RWPE1 (cell line): ENCODE data around the gene PCBD2.
"Not testable (repeated sequence)": the region's sequence is repeated elsewhere in the genome, so short reads cannot be mapped to it uniquely, and the experiment has no call there.

ENCODE experiments used
- CTCF ChIA-PET: fragments of 350-600 bp; sonication (Branson Sonifier 250); formaldehyde crosslinking; extraction: SDS; loops from one replicate; lab custom pipeline; 2021; lab: Yijun Ruan, JAX
- POLR2A ChIA-PET: fragments of 400-600 bp; formaldehyde crosslinking; extraction: SDS; loops from one replicate; lab custom pipeline; 2020; ENCODE audit warnings: antibody characterized with exemption; ENCODE audit not compliant: low non-redundant PET; lab: Yijun Ruan, JAX
- DNase-seq: peaks from one replicate; pipeline ENCODE4 v3.0.0; 2012; ENCODE audit warnings: low spot score
- H3K27ac ChIP-seq: fragments of 450-650 bp; 2 replicates; pipeline ENCODE4 v1.5.1; 2017
- TF ChIP-seq, protein P1 (sequence below): fragments of 450-650 bp; conservative IDR thresholded peaks from 2 replicates; pipeline ENCODE4 v1.5.1; 2017; ENCODE audit warnings: low read depth, mild to moderate bottlenecking

Gene PCBD2

DNA sequence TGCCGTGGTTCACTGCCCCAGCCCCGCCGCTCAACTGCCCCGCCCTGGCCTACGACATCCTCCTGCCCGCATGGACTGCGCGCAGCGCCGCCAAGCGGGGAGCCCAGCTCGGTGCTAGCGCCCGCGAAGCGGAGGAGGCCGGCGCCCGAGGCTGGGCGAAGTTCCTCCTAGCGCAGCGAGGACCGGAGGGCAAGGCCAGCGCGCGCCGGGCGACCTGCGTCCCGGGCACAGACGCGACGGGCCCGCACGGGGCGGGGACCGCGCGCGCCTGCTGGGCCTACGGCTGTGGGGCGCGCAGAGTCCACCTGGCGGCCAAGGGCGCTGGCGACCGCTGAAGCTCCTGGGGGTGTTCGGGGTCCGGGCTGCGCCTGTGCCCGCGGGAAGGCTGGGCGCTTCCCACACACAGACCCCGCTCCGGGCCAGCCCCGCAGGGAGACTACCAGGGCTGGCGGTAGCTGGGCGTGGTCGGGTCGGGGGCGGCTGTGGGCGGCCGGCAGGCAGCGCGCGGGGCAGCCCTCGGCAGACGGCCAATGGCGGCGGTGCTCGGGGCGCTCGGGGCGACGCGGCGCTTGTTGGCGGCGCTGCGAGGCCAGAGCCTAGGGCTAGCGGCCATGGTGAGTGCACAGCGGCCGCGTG lies at the start of gene PCBD2:
Gene PCBD2 (plus strand): TSS at position 522 of the 636 bp plus-strand sequence. CDS start 9 bp downstream, at position 531.
- ChIA-PET POLR2A (interaction anchor here (0.5 to 1.5 kb wide), 8 partner anchors 19 to 232 kb away, joined by 3 to 5 read pairs (median 4); partner anchors contain the start of genes C5orf24, DDX46 and TXNDC15), CTCF (interaction anchor here (0.5 to 2.5 kb wide), 22 partner anchors 9 to 335 kb away, joined by 3 to 14 read pairs (median 4); no protein-coding TSS in a partner anchor)
- peak within 1 kb of the TSS; percentile 100 for H3K27ac ChIP-seq
- TF ChIP-seq, protein P1, sequence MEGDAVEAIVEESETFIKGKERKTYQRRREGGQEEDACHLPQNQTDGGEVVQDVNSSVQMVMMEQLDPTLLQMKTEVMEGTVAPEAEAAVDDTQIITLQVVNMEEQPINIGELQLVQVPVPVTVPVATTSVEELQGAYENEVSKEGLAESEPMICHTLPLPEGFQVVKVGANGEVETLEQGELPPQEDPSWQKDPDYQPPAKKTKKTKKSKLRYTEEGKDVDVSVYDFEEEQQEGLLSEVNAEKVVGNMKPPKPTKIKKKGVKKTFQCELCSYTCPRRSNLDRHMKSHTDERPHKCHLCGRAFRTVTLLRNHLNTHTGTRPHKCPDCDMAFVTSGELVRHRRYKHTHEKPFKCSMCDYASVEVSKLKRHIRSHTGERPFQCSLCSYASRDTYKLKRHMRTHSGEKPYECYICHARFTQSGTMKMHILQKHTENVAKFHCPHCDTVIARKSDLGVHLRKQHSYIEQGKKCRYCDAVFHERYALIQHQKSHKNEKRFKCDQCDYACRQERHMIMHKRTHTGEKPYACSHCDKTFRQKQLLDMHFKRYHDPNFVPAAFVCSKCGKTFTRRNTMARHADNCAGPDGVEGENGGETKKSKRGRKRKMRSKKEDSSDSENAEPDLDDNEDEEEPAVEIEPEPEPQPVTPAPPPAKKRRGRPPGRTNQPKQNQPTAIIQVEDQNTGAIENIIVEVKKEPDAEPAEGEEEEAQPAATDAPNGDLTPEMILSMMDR = peak; percentile 99
- DNase-seq = peak; percentile 93

DNA sequence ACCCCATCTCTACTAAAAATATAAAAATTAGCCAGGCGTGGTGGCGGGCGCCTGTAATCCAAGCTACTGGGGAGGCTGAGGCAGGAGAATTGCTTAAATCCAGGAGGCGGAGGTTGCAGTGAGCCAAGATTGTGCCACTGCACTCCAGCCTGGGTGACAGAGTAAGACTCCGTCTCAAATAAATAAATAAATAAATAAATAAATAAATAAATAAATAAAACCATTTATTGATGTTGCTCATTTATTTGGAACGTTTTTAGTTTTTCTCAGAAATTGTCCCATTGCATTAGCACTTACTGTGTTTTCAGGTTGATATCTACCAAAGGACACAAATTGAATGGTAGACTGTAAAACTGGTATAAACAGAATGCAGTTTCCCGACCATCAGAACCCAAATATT lies 48.5 kb upstream of the PCBD2 start:
- CTCF ChIA-PET, DNase-seq, POLR2A ChIA-PET, H3K27ac ChIP-seq: not testable (repeated sequence)

DNA sequence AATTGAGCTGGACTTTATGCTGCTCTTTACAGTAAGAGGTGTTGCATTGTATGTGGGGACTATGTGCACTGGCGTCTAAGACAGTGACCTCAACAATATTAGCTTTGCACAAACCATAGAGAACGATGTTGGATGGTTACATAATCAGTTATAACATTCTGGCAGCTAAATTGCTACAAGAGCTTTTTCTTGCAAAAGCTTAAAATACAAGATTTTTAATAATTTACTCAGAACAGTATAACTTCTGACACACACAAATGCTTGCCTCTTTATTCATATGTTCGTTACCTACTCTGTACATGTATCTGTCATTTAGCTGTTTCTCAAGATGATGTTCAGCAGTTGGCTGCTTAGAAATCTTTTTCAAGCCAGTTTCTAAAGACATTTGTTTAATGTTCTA lies 47.5 kb upstream of the PCBD2 start:
- no peak for DNase-seq
- CTCF ChIA-PET = interaction anchor here (0.6 kb wide), 1 partner anchor 9 kb away, joined by 3 read pairs; no protein-coding TSS in a partner anchor

DNA sequence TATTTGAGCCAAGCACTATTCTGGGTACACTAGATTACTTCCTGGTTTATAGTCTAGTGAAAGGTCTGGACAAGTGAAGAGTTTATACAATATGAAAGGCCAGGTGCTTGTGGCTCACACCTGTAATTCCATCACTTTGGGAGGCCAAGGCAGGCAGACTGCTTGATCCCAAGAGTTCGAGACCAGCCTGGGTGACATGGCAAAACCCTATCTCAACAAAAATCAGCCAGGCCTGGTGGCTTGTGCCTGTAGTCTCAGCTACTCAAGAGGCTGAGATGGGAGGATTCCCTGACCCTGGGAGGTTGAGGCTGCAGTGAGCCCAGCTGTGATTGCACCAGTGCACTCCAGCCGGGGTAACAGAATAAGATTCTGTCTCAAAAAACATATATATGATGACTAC lies 40.2 kb upstream of the PCBD2 start:
- no peak for DNase-seq
- H3K27ac ChIP-seq = no peak overlapping the region
- TF ChIP-seq, protein P1 = no peak
- POLR2A ChIA-PET = no interaction called here
- CTCF ChIA-PET = interaction anchor here (0.6 to 1.2 kb wide), 3 partner anchors 16 to 40 kb away, joined by 3 to 5 read pairs (median 4); partner anchors contain the start of gene PCBD2

More for the DNA sequence above, 47.5 kb upstream of the PCBD2 start:
- TF ChIP-seq, protein P1 = no peak
- POLR2A ChIA-PET = no interaction called here
- no peak overlapping the region for H3K27ac ChIP-seq

DNA sequence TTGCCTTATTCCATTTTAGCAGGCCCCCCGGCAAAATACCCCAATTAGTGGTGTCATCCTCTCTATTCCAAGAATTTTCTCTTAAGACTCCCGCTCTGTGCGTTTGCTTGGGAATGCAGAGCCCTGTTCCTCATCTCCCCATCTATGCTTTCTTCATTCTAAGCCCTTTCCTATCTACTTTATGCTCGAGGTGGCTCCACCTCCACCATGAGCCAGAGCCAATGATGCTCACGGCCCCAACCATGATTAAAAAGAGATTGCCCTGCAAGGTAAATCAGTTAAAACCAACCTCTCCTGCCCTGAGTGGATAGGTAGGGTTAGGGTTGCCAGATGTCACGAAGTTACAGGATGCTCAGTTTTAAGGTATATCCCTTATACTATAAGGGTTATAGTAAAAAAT lies 31.4 kb upstream of the PCBD2 start:
- peak overlapping the region; percentile 94 for H3K27ac ChIP-seq

DNA sequence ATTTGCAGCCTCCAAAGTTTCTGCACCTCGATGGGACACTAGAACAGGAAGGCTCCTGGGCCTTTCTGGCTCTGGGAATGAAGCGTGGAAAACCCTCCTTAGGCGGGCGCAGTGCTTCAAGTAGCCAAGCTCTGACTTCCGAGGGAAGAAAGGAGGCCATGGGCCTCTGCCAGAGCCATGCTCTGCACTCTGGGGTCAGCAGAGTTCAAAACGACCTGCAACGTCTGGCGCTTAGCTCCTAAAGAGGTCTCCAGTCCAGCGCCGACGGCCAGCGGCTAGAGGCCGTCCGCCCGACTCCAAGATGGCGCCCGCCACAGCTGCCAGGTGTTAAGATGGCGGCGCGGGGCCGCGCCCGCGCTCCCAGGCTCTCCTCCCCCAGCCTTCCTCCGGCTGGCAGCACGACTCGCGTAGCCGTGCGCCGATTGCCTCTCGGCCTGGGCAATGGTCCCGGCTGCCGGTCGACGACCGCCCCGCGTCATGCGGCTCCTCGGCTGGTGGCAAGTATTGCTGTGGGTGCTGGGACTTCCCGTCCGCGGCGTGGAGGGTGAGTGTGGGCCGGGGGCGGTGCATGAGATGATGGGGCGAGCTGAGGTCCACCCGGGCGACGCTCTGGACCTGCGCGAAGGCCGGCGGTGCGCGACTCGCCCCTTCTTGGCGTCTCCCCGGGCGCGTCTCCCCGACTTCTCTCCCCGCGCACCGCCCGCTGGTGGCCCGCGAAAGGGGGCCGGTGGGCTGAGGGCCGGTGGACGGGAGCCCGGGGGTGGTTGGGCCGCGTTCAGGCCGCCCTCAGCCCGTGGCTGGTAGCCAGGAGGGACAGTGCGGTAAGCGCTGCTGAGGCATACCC lies 30.7 kb upstream of the PCBD2 start, which contains the start of gene TXNDC15:
Gene TXNDC15 (plus strand): TSS at position 385 of the 844 bp plus-strand sequence. CDS start 57 bp downstream, at position 442.
- ChIA-PET POLR2A (interaction anchor here (0.5 to 1.0 kb wide), 5 partner anchors 28 to 188 kb away, joined by 3 to 4 read pairs (median 3); partner anchors contain the start of gene C5orf24), CTCF (interaction anchor here (0.8 to 0.9 kb wide), 2 partner anchors 26 to 318 kb away, joined by 4 to 5 read pairs; no protein-coding TSS in a partner anchor)
- H3K27ac ChIP-seq = peak within 1 kb of the TSS; percentile 94
- DNase-seq = peak; percentile 91
- TF ChIP-seq, protein P1 = no peak

More for the DNA sequence above, 31.4 kb upstream of the PCBD2 start:
- DNase-seq = no peak
- CTCF ChIA-PET = interaction anchor here (0.7 to 0.9 kb wide), 2 partner anchors 318 to 531 kb away, joined by 4 to 5 read pairs; no protein-coding TSS in a partner anchor
- TF ChIP-seq, protein P1 = no peak
- POLR2A ChIA-PET = interaction anchor here (0.5 to 1.0 kb wide), 3 partner anchors 28 to 187 kb away, joined by 3 read pairs; partner anchors contain the start of gene C5orf24
